A549 (cell line): ENCODE results near the gene TJP1.
"Not testable (repeated sequence)": the region's sequence is repeated elsewhere in the genome, so short reads cannot be mapped to it uniquely, and the experiment has no call there.

ENCODE experiments used
- CBX8 ChIP-seq: fragments of 200-600 bp; sonication (generic); IDR thresholded peaks from 2 replicates; pipeline ENCODE4 v1.6.1; 2016
- EHF ChIP-seq: fragments of 250-450 bp; sonication (Bioruptor Pico); IDR thresholded peaks from 2 replicates; pipeline ENCODE4 v1.5.0; 2020; ENCODE audit warnings: mild to moderate bottlenecking
- EHMT2 ChIP-seq: fragments of 200-600 bp; sonication (generic); IDR thresholded peaks from 2 replicates; pipeline ENCODE4 v1.6.1; 2016; ENCODE audit warnings: antibody characterized with exemption, low read depth, mild to moderate bottlenecking, moderate library complexity
- MYC ChIP-seq: IDR thresholded peaks from 2 replicates; pipeline ENCODE4 v1.6.1; 2012; ENCODE audit warnings: mild to moderate bottlenecking, inconsistent platforms, low read length, improper control_type of control experiment, borderline replicate concordance
- NR3C1 ChIP-seq: fragments of >200 bp; sonication (Bioruptor Twin); formaldehyde crosslinking; IDR thresholded peaks from 3 replicates; pipeline ENCODE4 v1.6.1; 2017
- PHF8 ChIP-seq: fragments of 200-600 bp; sonication (generic); IDR thresholded peaks from 2 replicates; pipeline ENCODE4 v1.6.1; 2016; ENCODE audit warnings: low read depth, mild to moderate bottlenecking, antibody characterized with exemption, moderate library complexity, borderline replicate concordance
- POLR2A ChIP-seq: IDR thresholded peaks from 2 replicates; pipeline ENCODE4 v1.6.1; 2012; ENCODE audit warnings: mild to moderate bottlenecking, low read length
- RFX5 ChIP-seq: fragments of 450-650 bp; IDR thresholded peaks from 2 replicates; pipeline ENCODE4 v1.7.1; 2014; ENCODE audit warnings: antibody characterized with exemption, mild to moderate bottlenecking, moderate library complexity
- RNF2 ChIP-seq: fragments of 200-600 bp; sonication (generic); IDR thresholded peaks from 2 replicates; pipeline ENCODE4 v1.6.1; 2016; ENCODE audit warnings: low read depth, mild to moderate bottlenecking, antibody characterized with exemption, moderate library complexity, borderline replicate concordance
- SMC3 ChIP-seq: fragments of >200 bp; sonication (Bioruptor Twin); formaldehyde crosslinking; IDR thresholded peaks from 3 replicates; pipeline ENCODE4 v1.6.1; 2018; ENCODE audit warnings: inconsistent platforms
- TF ChIP-seq, protein P1 (sequence below): fragments of >200 bp; sonication (Bioruptor Twin); formaldehyde crosslinking; IDR thresholded peaks from 3 replicates; pipeline ENCODE4 v1.5.1; 2016
- TF ChIP-seq, protein P2 (sequence below): fragments of 200-600 bp; sonication (generic); IDR thresholded peaks from 2 replicates; pipeline ENCODE4 v1.6.1; 2016; ENCODE audit warnings: antibody characterized with exemption, mild to moderate bottlenecking, moderate library complexity
- TF ChIP-seq, protein P3 (sequence below): IDR thresholded peaks from 2 replicates; pipeline ENCODE4 v1.6.1; 2012; ENCODE audit warnings: low read depth, borderline replicate concordance

DNA sequence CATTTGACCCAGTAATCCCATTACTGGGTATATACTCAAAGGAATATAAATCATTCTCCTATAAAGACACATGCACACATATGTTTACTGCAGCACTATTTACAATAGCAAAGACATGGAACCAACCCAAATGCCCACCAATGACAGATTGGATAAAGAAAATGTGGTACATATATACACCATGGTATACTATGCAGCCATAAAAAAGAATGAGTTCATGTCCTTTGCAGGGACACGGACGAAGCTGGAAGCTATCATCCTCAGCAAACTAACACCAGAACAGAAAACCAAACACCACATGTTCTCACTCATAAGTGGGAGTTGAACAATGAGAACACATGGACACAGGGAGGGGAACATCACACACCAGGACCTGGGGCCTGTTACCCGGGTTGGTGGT, 4.8 kb downstream of the TJP1 start:
- TF ChIP-seq NR3C1; EHF (CRISPR knock-in tag); CBX8; MYC; RNF2; PHF8; RFX5; POLR2A; SMC3; EHMT2: not testable (repeated sequence)
- TF ChIP-seq, protein P1, sequence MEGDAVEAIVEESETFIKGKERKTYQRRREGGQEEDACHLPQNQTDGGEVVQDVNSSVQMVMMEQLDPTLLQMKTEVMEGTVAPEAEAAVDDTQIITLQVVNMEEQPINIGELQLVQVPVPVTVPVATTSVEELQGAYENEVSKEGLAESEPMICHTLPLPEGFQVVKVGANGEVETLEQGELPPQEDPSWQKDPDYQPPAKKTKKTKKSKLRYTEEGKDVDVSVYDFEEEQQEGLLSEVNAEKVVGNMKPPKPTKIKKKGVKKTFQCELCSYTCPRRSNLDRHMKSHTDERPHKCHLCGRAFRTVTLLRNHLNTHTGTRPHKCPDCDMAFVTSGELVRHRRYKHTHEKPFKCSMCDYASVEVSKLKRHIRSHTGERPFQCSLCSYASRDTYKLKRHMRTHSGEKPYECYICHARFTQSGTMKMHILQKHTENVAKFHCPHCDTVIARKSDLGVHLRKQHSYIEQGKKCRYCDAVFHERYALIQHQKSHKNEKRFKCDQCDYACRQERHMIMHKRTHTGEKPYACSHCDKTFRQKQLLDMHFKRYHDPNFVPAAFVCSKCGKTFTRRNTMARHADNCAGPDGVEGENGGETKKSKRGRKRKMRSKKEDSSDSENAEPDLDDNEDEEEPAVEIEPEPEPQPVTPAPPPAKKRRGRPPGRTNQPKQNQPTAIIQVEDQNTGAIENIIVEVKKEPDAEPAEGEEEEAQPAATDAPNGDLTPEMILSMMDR = not testable (repeated sequence)
- TF ChIP-seq, protein P2, sequence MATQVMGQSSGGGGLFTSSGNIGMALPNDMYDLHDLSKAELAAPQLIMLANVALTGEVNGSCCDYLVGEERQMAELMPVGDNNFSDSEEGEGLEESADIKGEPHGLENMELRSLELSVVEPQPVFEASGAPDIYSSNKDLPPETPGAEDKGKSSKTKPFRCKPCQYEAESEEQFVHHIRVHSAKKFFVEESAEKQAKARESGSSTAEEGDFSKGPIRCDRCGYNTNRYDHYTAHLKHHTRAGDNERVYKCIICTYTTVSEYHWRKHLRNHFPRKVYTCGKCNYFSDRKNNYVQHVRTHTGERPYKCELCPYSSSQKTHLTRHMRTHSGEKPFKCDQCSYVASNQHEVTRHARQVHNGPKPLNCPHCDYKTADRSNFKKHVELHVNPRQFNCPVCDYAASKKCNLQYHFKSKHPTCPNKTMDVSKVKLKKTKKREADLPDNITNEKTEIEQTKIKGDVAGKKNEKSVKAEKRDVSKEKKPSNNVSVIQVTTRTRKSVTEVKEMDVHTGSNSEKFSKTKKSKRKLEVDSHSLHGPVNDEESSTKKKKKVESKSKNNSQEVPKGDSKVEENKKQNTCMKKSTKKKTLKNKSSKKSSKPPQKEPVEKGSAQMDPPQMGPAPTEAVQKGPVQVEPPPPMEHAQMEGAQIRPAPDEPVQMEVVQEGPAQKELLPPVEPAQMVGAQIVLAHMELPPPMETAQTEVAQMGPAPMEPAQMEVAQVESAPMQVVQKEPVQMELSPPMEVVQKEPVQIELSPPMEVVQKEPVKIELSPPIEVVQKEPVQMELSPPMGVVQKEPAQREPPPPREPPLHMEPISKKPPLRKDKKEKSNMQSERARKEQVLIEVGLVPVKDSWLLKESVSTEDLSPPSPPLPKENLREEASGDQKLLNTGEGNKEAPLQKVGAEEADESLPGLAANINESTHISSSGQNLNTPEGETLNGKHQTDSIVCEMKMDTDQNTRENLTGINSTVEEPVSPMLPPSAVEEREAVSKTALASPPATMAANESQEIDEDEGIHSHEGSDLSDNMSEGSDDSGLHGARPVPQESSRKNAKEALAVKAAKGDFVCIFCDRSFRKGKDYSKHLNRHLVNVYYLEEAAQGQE = not testable (repeated sequence)
- TF ChIP-seq, protein P3, sequence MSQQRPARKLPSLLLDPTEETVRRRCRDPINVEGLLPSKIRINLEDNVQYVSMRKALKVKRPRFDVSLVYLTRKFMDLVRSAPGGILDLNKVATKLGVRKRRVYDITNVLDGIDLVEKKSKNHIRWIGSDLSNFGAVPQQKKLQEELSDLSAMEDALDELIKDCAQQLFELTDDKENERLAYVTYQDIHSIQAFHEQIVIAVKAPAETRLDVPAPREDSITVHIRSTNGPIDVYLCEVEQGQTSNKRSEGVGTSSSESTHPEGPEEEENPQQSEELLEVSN = not testable (repeated sequence)
